Glutamatergic neuron (in vitro differentiated cells): Measurements from ENCODE around the gene TLR1. TPM values are rescaled to one million over a fixed set of nuclear protein-coding genes. Genes with fewer than 3 reads are reported as not detected.

Source experiments
- DNase-seq: peaks from one replicate; pipeline ENCODE4 v3.0.0; 2022
- H3K27ac Mint-ChIP-seq: one replicate; pipeline ENCODE4 v1.8.0; 2020; ENCODE audit warnings: mild to moderate bottlenecking, mixed read lengths, inconsistent platforms; ENCODE audit not compliant: unreplicated experiment
- H3K27me3 Mint-ChIP-seq: one replicate; pipeline ENCODE4 v1.8.0; 2020; ENCODE audit warnings: mild to moderate bottlenecking, moderate library complexity, mixed read lengths, inconsistent platforms; ENCODE audit not compliant: unreplicated experiment
- H3K36me3 Mint-ChIP-seq: one replicate; pipeline ENCODE4 v1.8.0; 2020; ENCODE audit warnings: mild to moderate bottlenecking, mixed read lengths, inconsistent platforms; ENCODE audit not compliant: unreplicated experiment
- H3K4me1 Mint-ChIP-seq: one replicate; pipeline ENCODE4 v1.8.0; 2020; ENCODE audit warnings: mild to moderate bottlenecking, low read depth, mixed read lengths, inconsistent platforms; ENCODE audit not compliant: unreplicated experiment
- H3K4me3 Mint-ChIP-seq: one replicate; pipeline ENCODE4 v1.8.0; 2020; ENCODE audit warnings: mild to moderate bottlenecking, mixed read lengths, inconsistent platforms; ENCODE audit not compliant: unreplicated experiment
- H3K9me3 Mint-ChIP-seq: one replicate; pipeline ENCODE4 v1.8.0; 2020; ENCODE audit warnings: mild to moderate bottlenecking, moderate library complexity, mixed read lengths, inconsistent platforms; ENCODE audit not compliant: unreplicated experiment
- total RNA-seq: library from RNA; stranded (reverse); fragmentation: NEBNext Ultra II Directional; extraction: Animal tissue kit (Norgen Biotek cat#: 25700); gene quantifications from one replicate; pipeline ENCODE4 v1.2.1, GENCODE V29; 2021; ENCODE audit not compliant: unreplicated experiment
- TF ChIP-seq, protein P1 (sequence below): fragments of 200-600 bp; sonication (generic); IDR thresholded peaks from one replicate; pipeline ENCODE4 v1.5.0; 2021; ENCODE audit not compliant: partially characterized antibody, unreplicated experiment

Gene TLR1
- total RNA-seq, 1 donor from 2014 or later = not detected

DNA sequence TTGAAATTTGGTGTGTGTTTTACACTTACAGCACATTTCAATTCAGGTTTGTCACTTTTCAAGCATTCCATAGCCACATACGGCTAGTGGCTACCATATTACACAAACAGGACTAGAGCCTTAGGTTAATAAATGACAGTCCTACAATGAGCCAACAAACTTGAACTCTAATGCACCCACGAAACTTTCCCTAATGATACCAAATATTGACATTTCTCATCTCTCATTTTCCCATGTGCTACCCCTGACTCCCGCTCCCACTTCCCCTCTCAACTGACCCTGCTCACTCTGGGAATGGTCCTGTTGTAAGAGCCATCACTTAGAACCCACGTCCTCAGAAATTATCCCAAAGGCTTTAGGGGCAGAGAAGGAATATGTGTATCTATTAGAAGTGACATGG, 16.9 kb downstream of the TLR1 start:
- no peak for DNase-seq
- no peak overlapping the region for H3K27ac Mint-ChIP-seq
- TF ChIP-seq, protein P1, sequence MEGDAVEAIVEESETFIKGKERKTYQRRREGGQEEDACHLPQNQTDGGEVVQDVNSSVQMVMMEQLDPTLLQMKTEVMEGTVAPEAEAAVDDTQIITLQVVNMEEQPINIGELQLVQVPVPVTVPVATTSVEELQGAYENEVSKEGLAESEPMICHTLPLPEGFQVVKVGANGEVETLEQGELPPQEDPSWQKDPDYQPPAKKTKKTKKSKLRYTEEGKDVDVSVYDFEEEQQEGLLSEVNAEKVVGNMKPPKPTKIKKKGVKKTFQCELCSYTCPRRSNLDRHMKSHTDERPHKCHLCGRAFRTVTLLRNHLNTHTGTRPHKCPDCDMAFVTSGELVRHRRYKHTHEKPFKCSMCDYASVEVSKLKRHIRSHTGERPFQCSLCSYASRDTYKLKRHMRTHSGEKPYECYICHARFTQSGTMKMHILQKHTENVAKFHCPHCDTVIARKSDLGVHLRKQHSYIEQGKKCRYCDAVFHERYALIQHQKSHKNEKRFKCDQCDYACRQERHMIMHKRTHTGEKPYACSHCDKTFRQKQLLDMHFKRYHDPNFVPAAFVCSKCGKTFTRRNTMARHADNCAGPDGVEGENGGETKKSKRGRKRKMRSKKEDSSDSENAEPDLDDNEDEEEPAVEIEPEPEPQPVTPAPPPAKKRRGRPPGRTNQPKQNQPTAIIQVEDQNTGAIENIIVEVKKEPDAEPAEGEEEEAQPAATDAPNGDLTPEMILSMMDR = no peak
- H3K36me3 Mint-ChIP-seq = peaks cover 4% of the 10 kb centered on the region
- H3K4me1 Mint-ChIP-seq = no peaks in the 10 kb centered on the region
- H3K27me3 Mint-ChIP-seq = no peaks in the 10 kb centered on the region
- no peak overlapping the region for H3K4me3 Mint-ChIP-seq
- no peaks in the 10 kb centered on the region for H3K9me3 Mint-ChIP-seq

DNA sequence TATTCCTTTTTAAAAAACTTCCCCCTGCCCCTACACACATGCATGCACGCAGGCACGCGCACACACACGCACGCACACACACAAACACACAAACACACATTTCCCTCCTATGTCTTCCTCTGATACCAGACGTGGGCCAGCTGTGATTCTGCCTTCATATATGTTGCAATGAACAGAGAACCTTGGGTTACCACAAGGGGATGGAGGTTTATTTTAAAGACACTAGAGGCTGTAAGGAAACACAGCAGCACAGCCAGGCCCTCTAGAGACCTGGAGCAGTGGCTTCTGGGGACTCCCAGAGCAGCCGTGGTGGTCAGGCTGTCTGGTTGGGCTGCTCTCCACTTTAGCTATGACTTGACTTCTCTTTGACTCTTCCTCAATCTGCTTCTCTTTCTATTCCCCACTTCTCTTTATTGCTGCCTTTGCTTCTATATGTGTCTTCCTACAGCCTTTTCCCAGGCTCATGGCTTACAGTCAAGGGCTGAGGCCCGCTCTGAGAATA, 18.6 kb downstream of the TLR1 start:
- Mint-ChIP-seq H3K4me1 (no peaks in the 10 kb centered on the region), H3K27me3 (no peaks in the 10 kb centered on the region), H3K4me3 (no peak overlapping the region), H3K9me3 (no peaks in the 10 kb centered on the region), H3K36me3 (peaks cover 4% of the 10 kb centered on the region), H3K27ac (no peak overlapping the region)
- DNase-seq = no peak
- TF ChIP-seq, protein P1 = no peak

DNA sequence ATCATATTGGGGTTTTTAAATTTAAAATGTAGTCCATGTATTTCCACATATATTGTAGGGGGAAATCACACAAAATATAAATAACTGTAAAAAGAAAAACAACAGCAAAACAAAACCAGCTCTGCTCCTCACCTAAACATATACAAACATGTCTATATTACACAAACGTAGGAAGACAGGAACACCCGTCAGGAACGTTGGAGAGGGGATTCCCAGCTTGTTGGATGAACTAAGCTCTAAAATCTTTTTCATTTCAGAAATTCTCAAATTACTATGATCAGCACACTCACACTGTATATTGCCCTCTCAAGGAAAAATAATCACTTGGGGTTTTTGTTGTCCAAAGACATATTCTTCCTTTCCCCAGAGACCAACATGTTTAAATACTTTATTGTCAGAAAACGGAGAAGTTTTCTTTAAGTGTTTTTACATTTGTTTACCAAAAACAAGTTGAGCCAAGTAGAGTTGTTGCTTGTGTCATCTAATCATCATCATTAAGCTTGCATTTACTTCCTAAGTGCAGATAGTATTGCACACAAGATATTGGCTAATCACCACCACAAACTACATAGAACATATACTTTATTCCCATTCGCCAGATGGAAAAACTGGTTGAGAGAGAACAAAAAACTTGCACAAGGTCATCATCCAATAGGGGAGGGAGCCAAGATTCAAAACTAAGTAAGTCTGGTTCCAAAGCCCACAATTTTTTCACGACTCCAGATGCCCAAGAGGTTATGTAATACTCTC, 19.4 kb downstream of the TLR1 start:
- H3K9me3 Mint-ChIP-seq = no peaks in the 10 kb centered on the region
- peaks cover 4% of the 10 kb centered on the region for H3K36me3 Mint-ChIP-seq
- no peaks in the 10 kb centered on the region for H3K4me1 Mint-ChIP-seq
- no peaks in the 10 kb centered on the region for H3K27me3 Mint-ChIP-seq
- H3K27ac Mint-ChIP-seq = no peak overlapping the region
- no peak for DNase-seq
- H3K4me3 Mint-ChIP-seq = no peak overlapping the region
- TF ChIP-seq, protein P1 = no peak

DNA sequence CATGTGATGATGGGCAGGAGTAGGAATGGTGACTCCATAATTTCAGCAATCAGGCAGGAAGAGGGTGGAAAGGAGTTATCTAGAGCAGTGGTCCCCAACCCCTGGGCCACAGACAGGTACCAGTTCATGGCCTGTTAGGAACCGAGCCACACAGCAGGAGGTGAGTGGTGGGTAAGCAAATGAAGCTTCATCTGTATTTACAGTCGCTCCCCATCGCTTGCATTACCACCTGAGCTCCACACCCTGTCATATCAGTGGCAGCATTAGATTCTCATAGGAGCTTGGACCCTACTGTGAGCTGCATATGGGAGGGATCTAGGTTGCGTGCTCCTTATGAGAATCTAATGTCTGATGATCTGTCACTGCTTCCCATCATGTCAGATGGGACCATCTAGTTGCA, 20.4 kb downstream of the TLR1 start:
- Mint-ChIP-seq H3K4me1 (no peaks in the 10 kb centered on the region), H3K36me3 (peaks cover 4% of the 10 kb centered on the region), H3K9me3 (no peaks in the 10 kb centered on the region), H3K27ac (no peak overlapping the region), H3K4me3 (no peak overlapping the region), H3K27me3 (no peaks in the 10 kb centered on the region)
- DNase-seq = no peak
- TF ChIP-seq, protein P1 = no peak

DNA sequence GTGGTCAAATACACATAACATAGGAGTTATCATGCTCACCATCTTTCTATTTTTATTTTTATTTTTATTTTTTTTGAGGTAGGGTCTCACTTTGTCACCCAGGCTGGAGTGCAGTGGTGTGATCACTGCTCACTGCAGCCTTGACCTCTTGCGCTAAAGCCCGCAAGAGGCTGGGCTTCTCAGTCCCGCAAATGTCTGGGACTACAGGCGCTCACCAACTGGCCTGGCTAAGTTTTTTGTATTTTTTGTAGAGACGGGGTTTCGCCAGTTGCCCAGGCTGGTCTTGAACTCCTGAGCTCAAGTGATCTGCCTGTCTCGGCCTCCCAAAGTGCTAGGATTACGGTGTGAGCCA, 21.5 kb downstream of the TLR1 start:
- TF ChIP-seq, protein P1 = peak; percentile 48
- no peaks in the 10 kb centered on the region for H3K9me3 Mint-ChIP-seq
- no peak overlapping the region for H3K4me3 Mint-ChIP-seq
- H3K36me3 Mint-ChIP-seq = peaks cover 4% of the 10 kb centered on the region
- no peaks in the 10 kb centered on the region for H3K27me3 Mint-ChIP-seq
- no peaks in the 10 kb centered on the region for H3K4me1 Mint-ChIP-seq
- H3K27ac Mint-ChIP-seq = no peak overlapping the region
- no peak for DNase-seq
